HG03175 (cell line): ENCODE measurements around the gene POLDIP2.
"Not testable (repeated sequence)": the region's sequence is repeated elsewhere in the genome, so short reads cannot be mapped to it uniquely, and the experiment has no call there.

ENCODE experiments used
- ATAC-seq: cut with Tn5 transposase; IDR thresholded peaks from one replicate; pipeline ENCODE4 v1.9.1; 2021; ENCODE audit warnings: mild to moderate bottlenecking, moderate library complexity; ENCODE audit not compliant: unreplicated experiment

Gene POLDIP2

GRCh38 chr17:28338769-28339212, 18.5 kb downstream of the POLDIP2 start:
- not testable (repeated sequence) for ATAC-seq

DNA sequence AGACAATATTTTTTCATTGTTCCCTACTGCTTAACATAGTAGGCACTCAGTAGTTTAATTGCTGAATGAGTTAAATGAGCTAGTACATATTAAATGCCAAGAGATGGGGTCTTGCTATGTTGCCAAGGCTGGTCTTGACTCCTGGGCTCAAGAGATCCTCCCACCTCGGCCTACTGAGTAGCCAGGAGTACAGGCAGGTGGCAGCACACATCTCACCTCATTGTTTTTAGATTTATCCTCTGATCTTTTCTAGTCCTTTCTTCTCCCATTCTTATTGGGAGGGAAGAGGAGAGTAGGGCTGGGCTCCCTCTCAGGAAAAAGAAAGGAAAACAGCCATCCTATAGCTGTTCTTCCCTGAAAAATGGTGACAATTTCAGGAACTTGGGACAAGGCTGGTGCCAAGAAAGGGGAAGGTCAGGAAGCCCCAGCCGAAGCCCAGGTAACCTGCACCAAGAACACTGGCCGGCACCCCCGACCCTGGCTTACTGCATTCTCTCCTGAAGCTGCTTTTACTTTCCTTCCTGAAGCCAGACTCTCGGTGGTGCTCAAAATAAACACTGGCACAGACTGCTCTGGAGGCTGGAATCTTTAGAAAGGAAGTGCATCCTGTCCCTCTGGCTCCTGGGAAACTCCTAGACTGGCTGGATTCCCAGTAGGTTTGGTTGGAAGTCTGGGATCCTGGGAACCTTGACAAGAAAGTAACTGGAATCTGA, 19.1 kb downstream of the POLDIP2 start:
- ATAC-seq: no peak

GRCh38 chr17:28335959-28336871, 21.1 kb downstream of the POLDIP2 start:
- ATAC-seq: no peak

GRCh38 chr17:28335201-28335958, 21.9 kb downstream of the POLDIP2 start, which contains the start of the genes IFT20 and TNFAIP1:
IFT20 (minus strand) TSS chr17:28335472; CDS start chr17:28331985, 3,487 bp downstream.
TNFAIP1 (plus strand) TSS chr17:28335761; CDS start chr17:28339522, 3,761 bp downstream.
- ATAC-seq: peak; percentile 96

DNA sequence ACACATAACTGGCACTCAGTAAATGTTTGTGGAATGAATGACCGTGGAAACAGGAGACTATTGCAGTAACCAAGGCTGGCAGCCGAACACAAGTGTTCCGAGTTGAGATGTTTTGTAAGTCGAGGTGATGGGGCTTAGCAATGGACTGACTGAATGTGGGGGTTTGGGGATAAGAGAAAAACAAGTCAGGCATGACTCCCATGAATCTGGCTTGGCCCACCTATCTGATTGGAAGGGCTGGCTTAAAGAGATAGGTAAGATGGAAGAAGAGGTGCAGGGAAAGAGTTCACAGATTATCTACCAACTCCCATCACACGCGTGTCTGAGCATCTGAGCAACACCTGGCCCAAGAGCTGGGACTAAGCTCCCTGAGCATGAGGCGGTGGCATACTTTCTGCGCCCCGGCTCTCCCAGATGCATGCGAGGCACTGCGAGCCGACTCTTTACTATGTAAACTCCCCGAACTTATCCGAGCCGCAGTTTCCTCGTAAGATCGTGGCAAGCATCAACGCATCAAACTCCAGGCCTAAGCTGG, 22.6 kb downstream of the POLDIP2 start:
- no peak for ATAC-seq

- ATAC-seq: no peak
These were observed 23.2 kb downstream of the POLDIP2 start for GRCh38 chr17:28334171-28334570.

DNA sequence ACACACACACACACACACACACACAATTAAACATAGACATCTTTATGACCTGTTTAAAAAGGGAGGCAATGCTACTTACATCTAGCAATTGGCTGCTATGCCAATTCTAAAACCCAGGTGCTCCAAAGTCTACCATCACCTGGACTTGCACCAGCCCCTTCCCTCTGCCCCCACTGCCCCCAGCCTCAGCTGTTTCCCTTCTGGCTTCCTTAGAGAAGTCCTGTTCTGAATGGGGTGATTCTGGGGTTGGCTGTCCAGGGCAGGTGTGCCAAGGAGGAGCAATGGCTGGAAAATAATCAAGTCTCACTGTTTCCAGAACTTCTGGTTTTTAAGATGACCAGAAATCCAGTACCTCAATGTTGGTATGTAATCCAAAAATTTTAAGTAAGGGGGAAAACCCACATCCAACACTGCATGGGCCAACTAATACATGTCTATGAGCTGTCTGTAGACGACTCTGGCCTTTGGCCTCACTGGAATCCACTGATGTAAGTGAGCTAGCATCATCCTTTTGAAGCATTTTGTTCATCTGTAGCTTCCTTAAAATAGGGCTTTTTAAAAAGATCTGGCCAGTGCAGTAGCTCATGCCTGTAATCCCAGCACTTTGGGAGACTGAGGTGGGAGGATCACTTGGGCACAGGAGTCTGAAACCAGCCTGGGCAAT, 24.1 kb downstream of the POLDIP2 start:
- no peak for ATAC-seq

DNA sequence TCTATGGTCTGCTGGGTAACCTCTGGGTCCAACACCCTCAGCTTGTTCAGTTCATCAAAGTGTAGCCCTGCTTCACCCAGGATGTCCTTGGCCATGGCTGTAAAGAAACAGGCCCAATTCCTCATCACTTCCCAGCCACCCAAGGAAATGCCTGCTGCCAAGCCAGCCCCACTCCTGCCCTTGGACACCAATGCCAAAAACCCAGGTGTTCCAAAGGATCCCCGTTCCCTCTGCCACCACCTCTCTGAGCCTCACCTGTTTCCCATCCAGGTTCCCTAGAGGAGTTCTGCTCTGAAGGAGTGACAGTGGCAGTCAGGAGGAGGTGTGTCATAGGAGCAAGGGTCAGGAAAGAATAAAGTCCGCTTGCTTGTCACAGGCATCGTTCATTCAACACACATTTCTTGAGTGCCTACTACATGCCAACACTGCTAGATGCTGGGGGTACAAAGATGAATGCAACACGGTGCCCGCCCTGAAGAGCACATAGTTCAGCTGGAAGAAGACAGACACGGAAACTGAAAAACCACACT, 25.4 kb downstream of the POLDIP2 start:
- no peak for ATAC-seq

GRCh38 chr17:28330671-28331070, 26.7 kb downstream of the POLDIP2 start:
- no peak for ATAC-seq

- ATAC-seq: no peak
These were observed 29.0 kb downstream of the POLDIP2 start for GRCh38 chr17:28328325-28328724.

- ATAC-seq: no peak
These were observed 29.6 kb downstream of the POLDIP2 start for GRCh38 chr17:28327709-28328108.

DNA sequence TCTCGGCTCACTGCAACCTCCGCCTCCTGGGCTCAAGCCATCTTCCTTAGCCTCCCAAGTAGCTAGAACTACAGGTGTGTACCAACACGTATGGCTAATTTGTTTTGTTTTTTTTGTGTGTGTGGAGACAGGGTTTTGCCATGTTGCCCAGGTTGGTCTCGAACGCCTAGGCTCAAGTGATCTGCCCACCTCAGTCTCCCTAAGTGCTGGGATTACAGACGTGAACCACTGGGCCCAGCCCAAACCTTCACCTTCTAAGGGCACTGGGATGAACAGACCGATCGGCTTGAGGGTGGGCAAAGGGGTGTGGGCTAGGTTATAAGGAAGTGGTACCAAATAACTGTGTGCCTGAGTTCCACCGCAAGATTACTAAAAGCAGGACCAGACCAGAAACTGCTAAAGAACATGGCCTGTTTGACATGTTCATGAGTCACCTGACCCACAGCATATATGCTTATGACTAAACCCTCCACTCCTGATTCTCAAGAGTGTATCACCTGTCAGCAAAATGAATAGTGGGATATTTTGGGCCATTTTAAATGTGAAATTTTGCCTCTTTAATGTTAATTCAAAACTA, 30.2 kb downstream of the POLDIP2 start:
- no peak for ATAC-seq

DNA sequence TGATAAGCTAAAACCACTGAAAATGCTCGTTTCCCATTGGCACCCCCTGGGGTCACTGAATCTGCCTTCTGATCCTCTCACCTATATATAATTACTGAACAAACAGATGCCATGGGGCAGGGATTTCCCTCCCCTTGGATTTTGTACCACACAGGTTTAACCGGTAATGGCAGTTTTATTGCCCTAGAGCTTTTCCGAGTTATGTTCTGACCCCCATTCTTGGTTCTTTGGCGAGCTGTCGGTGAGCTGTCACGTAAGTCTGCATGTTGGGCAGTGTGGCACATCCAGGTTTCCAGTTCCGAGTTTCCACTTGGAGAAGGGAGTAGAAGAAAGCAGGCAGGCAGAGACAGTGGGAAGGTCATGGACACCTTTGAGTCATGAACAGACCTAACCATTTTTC, 31.2 kb downstream of the POLDIP2 start:
- no peak for ATAC-seq

DNA sequence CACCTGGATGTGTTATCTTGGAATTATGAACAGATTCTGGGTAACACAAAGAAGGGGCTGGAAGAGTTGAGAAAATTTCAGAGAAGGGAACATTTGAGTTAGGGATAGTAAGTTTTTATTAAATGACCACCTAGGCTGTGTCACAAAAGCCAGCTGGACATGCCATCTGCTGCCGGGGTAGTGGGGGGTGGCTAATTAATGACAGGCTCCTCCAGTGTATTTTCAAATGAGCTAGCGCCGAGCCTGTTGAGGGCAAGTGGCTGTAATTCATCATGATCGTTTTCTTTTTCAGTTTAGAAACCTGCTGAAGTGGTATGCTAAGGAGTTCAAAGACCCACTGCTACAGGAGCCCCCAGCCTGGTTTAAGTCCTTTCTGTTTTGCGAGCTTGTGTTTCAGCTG, 32.1 kb downstream of the POLDIP2 start:
- ATAC-seq: no peak

DNA sequence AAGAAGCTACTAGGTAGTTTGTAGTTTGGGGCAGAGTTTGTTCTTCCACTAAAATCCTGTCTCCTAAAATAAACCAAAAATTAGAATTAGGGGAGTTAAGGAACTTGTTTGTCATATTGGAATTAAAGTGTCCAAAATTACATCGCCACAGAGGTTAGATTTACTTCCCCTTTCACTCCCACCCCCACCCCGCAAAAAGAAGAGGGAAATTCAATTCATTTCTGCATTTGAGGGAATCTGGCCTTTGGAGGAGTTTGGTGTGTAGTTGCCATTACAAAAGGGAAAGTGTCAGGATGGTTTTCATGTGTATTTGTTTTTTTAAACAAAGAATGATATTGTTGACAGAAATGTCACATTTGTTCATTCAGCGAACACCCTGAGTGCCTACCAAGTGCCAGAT, 32.5 kb downstream of the POLDIP2 start:
- no peak for ATAC-seq

- ATAC-seq: no peak
These were observed 33.0 kb downstream of the POLDIP2 start for GRCh38 chr17:28324267-28324745.

DNA sequence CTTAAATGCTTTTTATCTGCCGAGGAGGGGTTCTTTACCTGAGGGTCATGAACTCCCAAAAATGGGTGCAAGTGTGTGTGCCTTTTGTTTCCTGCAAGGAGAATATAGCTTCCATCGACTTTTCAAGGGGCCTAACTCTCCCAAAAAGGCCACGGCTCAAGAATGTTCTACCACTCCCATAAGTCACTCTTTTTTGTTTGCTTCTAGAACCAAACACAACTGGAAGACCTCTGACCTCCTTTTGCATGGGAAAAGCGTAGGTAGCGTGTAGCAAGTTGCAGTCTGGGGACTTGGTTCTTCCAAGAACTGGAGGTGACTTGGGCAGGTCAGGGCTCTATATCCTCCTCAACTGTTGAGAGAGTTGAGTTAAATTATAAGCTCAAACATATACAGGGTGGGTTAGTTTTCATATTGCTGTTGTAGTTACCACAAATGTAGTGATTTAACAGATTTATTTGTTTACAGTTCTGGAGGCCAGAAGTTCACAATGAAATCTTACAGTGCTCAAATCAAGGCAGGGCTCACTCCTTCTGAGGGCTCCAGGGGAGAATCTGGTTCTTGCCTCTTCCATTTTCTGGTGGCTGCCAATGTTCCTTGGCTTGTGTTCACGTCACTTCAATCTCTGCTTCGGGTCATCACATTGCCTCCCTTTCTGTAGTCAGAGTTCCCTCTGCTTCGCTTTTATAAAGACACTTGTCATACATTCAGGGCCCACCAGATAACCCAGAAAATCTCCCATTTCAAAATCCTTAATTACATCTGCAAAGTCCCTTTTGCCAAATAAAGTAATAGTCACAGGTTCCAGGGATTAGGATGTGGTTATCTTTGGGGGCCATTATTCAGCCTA, 36.9 kb downstream of the POLDIP2 start:
- no peak for ATAC-seq

GRCh38 chr17:28319598-28319935, 37.8 kb downstream of the POLDIP2 start:
- no peak for ATAC-seq
